HepG2 (cell line): ENCODE measurements around the gene DLG4. TPM values are rescaled to one million over a fixed set of nuclear protein-coding genes. Genes with fewer than 3 reads are reported as not detected.

Experiments used
- AGO2 ChIP-seq: fragments of 200-400 bp; formaldehyde crosslinking; optimal IDR thresholded peaks from 2 replicates; pipeline ENCODE3; 2017; ENCODE audit warnings: mild to moderate bottlenecking, low read depth, low read length, moderate library complexity
- POLR2G ChIP-seq: fragments of 200-400 bp; formaldehyde crosslinking; IDR thresholded peaks from 2 replicates; pipeline ENCODE4 v1.6.1; 2018; ENCODE audit warnings: mild to moderate bottlenecking, low read depth, low read length, moderate library complexity
- RBFOX2 ChIP-seq: fragments of 200-400 bp; formaldehyde crosslinking; IDR thresholded peaks from 2 replicates; pipeline ENCODE4 v1.6.1; 2017; ENCODE audit warnings: low read depth, mild to moderate bottlenecking, low read length
- RFXAP ChIP-seq: sonication (generic); formaldehyde crosslinking; IDR thresholded peaks from 2 replicates; pipeline ENCODE4 v1.4.0; 2020; ENCODE audit warnings: missing genetic modification reagents, borderline replicate concordance
- TARDBP ChIP-seq: sonication (generic); formaldehyde crosslinking; IDR thresholded peaks from 2 replicates; pipeline ENCODE4 v1.8.0; 2022; ENCODE audit warnings: mild to moderate bottlenecking, missing genetic modification reagents
- TP53 ChIP-seq: sonication (generic); formaldehyde crosslinking; conservative IDR thresholded peaks from 2 replicates; pipeline ENCODE4 v1.4.0; 2020; ENCODE audit warnings: missing genetic modification reagents
- ZC3H13 ChIP-seq: sonication (generic); formaldehyde crosslinking; IDR thresholded peaks from 2 replicates; pipeline ENCODE4 v1.8.1; 2023; ENCODE audit warnings: mild to moderate bottlenecking, missing genetic modification reagents, moderate library complexity
- ZFX ChIP-seq: sonication (generic); formaldehyde crosslinking; IDR thresholded peaks from 2 replicates; pipeline ENCODE4 v1.4.0; 2020; ENCODE audit warnings: mild to moderate bottlenecking, low read depth, missing genetic modification reagents, moderate library complexity
- ZNF260 ChIP-seq: sonication (generic); formaldehyde crosslinking; IDR thresholded peaks from 2 replicates; pipeline ENCODE4 v1.4.0; 2020; ENCODE audit warnings: missing genetic modification reagents, low read depth, mild to moderate bottlenecking, borderline replicate concordance
- ZNF333 ChIP-seq: sonication (generic); formaldehyde crosslinking; IDR thresholded peaks from 2 replicates; pipeline ENCODE4 v1.4.0; 2020; ENCODE audit warnings: mild to moderate bottlenecking, missing genetic modification reagents, borderline replicate concordance
- ZNF367 ChIP-seq: sonication (generic); formaldehyde crosslinking; IDR thresholded peaks from 2 replicates; pipeline ENCODE4 v1.4.0; 2020; ENCODE audit warnings: missing genetic modification reagents, borderline replicate concordance
- polyA plus RNA-seq, 8 experiments: library from polyadenylated mRNA; depleted of rRNA in 3 of 8; stranded (reverse) in 7 of 8; unstranded in 1 of 8; fragments of >200 nt; fragmentation: Illumina TruSeq in 4 of 8; extraction: Trizol in 4 of 8; gene quantifications; 2 replicates each; pipeline versions ENCODE4 v1.2.1 to v1.2.3, GENCODE V29; 2011 to 2016; ENCODE audit warnings: low read depth in 4 of 8, missing spikeins in 1 of 8, mixed read lengths in 1 of 8; ENCODE audit not compliant: insufficient read depth in 1 of 8
- total RNA-seq, 5 experiments: library from RNA; depleted of rRNA; stranded (reverse); fragments of >200 nt; fragmentation: Illumina TruSeq; extraction: Trizol; gene quantifications; 2 replicates each; pipeline ENCODE4 v1.2.3, GENCODE V29; 2016; ENCODE audit warnings: low read depth in 1 of 5
- TF ChIP-seq, protein P1 (sequence below): sonication (generic); formaldehyde crosslinking; IDR thresholded peaks from 2 replicates; pipeline ENCODE4 v1.5.1; 2020; ENCODE audit warnings: mild to moderate bottlenecking, missing genetic modification reagents, moderate library complexity
- TF ChIP-seq, protein P2 (sequence below): sonication (generic); formaldehyde crosslinking; IDR thresholded peaks from 2 replicates; pipeline ENCODE4 v1.4.0; 2020; ENCODE audit warnings: missing genetic modification reagents, mild to moderate bottlenecking, borderline replicate concordance
- TF ChIP-seq, protein P3 (sequence below): sonication (generic); formaldehyde crosslinking; IDR thresholded peaks from 2 replicates; pipeline ENCODE4; 2020; ENCODE audit warnings: missing genetic modification reagents, mild to moderate bottlenecking, borderline replicate concordance

The DLG4 gene
- total and polyA plus RNA-seq, 2 of the 13 experiments (the other 11 are each of a cell fraction or from before 2014, with no cell fraction given) = 0.71 to 4.3 TPM

DNA sequence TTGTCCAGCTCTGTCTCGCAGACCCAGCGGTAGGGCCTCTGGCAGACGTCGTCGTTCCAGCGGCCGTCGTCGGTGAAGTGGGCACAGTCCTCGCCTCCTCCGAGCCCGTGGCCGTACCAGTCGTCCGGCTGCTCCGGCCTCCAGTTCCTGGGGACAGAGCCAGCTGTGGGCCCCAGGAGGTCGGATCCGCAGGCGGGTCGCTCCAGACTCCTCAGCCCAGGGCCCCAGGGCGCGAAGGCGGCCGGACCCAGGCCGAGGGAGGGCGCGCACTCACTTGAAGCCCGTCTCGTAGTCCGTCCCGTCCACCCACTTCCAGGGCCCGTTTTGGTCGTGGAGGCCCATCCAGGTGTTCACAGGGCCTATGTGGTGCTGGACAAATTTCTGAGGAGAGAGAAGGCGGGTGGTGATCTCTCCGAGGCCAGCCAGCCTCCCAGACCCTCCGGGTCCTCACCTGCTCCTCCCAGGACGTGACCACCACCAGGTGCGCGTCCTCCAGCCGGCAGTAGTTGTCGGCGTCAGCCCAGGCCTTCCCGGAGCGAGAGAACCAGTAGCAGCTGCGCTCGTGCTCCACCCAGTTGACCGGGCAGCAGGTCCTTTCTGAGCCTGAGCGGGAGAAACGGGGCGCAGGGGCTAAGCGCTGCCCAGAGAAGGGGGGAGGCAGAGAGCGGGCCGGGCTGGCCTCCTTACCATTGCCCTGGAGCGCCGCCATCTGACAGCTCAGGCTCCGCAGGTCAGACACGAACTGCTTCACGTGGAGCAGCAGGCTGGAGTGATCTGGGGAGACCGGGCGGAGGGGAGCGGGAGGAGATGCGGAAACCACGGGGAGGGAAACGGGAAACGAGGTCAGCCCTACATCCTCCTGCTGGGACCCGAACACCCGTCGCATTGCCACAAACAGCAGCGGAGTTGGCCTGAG, 45.7 kb downstream of the DLG4 start (continued):
- TF ChIP-seq, protein P1, sequence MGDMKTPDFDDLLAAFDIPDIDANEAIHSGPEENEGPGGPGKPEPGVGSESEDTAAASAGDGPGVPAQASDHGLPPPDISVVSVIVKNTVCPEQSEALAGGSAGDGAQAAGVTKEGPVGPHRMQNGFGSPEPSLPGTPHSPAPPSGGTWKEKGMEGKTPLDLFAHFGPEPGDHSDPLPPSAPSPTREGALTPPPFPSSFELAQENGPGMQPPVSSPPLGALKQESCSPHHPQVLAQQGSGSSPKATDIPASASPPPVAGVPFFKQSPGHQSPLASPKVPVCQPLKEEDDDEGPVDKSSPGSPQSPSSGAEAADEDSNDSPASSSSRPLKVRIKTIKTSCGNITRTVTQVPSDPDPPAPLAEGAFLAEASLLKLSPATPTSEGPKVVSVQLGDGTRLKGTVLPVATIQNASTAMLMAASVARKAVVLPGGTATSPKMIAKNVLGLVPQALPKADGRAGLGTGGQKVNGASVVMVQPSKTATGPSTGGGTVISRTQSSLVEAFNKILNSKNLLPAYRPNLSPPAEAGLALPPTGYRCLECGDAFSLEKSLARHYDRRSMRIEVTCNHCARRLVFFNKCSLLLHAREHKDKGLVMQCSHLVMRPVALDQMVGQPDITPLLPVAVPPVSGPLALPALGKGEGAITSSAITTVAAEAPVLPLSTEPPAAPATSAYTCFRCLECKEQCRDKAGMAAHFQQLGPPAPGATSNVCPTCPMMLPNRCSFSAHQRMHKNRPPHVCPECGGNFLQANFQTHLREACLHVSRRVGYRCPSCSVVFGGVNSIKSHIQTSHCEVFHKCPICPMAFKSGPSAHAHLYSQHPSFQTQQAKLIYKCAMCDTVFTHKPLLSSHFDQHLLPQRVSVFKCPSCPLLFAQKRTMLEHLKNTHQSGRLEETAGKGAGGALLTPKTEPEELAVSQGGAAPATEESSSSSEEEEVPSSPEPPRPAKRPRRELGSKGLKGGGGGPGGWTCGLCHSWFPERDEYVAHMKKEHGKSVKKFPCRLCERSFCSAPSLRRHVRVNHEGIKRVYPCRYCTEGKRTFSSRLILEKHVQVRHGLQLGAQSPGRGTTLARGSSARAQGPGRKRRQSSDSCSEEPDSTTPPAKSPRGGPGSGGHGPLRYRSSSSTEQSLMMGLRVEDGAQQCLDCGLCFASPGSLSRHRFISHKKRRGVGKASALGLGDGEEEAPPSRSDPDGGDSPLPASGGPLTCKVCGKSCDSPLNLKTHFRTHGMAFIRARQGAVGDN (CRISPR knock-in tag) = peak; percentile 67
- TF ChIP-seq, protein P2, sequence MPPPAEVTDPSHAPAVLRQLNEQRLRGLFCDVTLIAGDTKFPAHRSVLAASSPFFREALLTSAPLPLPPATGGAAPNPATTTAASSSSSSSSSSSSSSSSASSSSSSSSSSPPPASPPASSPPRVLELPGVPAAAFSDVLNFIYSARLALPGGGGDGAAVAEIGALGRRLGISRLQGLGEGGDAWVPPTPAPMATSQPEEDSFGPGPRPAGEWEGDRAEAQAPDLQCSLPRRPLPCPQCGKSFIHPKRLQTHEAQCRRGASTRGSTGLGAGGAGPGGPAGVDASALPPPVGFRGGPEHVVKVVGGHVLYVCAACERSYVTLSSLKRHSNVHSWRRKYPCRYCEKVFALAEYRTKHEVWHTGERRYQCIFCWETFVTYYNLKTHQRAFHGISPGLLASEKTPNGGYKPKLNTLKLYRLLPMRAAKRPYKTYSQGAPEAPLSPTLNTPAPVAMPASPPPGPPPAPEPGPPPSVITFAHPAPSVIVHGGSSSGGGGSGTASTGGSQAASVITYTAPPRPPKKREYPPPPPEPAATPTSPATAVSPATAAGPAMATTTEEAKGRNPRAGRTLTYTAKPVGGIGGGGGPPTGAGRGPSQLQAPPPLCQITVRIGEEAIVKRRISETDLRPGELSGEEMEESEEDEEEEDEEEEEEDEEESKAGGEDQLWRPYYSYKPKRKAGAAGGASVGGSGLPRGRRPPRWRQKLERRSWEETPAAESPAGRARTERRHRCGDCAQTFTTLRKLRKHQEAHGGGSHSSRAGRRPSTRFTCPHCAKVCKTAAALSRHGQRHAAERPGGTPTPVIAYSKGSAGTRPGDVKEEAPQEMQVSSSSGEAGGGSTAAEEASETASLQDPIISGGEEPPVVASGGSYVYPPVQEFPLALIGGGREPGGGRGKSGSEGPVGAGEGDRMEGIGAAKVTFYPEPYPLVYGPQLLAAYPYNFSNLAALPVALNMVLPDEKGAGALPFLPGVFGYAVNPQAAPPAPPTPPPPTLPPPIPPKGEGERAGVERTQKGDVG = 0 out of 2 replicates have a peak, but pooled peaks have one; percentile 31
- no peak for TF ChIP-seq RFXAP (CRISPR knock-in tag)
- TF ChIP-seq ZNF367 (CRISPR knock-in tag) = no peak
- TF ChIP-seq ZNF260 = no peak
- 0 out of 2 replicates have a peak, but pooled peaks have one; percentile 20 for TF ChIP-seq ZNF333
- no peak for TF ChIP-seq TP53 (CRISPR knock-in tag)
- peak; percentile 92 for TF ChIP-seq AGO2
- peak; percentile 59; the same call in 1 of the 2 replicates for TF ChIP-seq TARDBP (CRISPR knock-in tag)
- TF ChIP-seq ZC3H13 (CRISPR knock-in tag) = peak; percentile 59; the same call in 1 of the 2 replicates
- TF ChIP-seq POLR2G = peak; percentile 52
- TF ChIP-seq, protein P3, sequence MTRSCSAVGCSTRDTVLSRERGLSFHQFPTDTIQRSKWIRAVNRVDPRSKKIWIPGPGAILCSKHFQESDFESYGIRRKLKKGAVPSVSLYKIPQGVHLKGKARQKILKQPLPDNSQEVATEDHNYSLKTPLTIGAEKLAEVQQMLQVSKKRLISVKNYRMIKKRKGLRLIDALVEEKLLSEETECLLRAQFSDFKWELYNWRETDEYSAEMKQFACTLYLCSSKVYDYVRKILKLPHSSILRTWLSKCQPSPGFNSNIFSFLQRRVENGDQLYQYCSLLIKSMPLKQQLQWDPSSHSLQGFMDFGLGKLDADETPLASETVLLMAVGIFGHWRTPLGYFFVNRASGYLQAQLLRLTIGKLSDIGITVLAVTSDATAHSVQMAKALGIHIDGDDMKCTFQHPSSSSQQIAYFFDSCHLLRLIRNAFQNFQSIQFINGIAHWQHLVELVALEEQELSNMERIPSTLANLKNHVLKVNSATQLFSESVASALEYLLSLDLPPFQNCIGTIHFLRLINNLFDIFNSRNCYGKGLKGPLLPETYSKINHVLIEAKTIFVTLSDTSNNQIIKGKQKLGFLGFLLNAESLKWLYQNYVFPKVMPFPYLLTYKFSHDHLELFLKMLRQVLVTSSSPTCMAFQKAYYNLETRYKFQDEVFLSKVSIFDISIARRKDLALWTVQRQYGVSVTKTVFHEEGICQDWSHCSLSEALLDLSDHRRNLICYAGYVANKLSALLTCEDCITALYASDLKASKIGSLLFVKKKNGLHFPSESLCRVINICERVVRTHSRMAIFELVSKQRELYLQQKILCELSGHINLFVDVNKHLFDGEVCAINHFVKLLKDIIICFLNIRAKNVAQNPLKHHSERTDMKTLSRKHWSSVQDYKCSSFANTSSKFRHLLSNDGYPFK (CRISPR knock-in tag) = no peak
- peak; percentile 89 for TF ChIP-seq RBFOX2
- peak; percentile 26; the same call in 1 of the 2 replicates for TF ChIP-seq ZFX (CRISPR knock-in tag)
